ENCODE results near the gene FAM118B. TPM values are rescaled to one million over a fixed set of nuclear protein-coding genes. Genes with fewer than 3 reads are reported as not detected.

The FAM118B gene
- total RNA-seq, 5 donors from 2014 or later (not counting 1 experiment from before 2014, with no cell fraction given) = 4.2 to 11.9 (median 11.0) TPM

Other genes with a start within 250 kb of the FAM118B start
- gene CDON, start 148.9 kb upstream of the FAM118B start, total RNA-seq = 1 to 10 TPM; 1.7 to 5.0 (median 2.7) TPM
- gene RPUSD4, start 132 bp upstream of the FAM118B start, total RNA-seq = 10 to 100 TPM; 33.8 to 41.5 (median 40.2) TPM
- gene SRPRA, start 57.1 kb downstream of the FAM118B start, total RNA-seq = 100 to 1,000 TPM; 134 to 176 (median 142) TPM
- 10 to 100 TPM; 32.5 to 38.5 (median 34.5) TPM for gene FOXRED1, start 57.4 kb downstream of the FAM118B start, total RNA-seq
- 10 to 100 TPM; 11.3 to 23.4 (median 21.9) TPM for gene TIRAP, start 71.3 kb downstream of the FAM118B start, total RNA-seq
- 10 to 100 TPM; 12.4 to 23.7 (median 19.8) TPM for gene DCPS, start 92.3 kb downstream of the FAM118B start, total RNA-seq
- 1 to 10 TPM; 2.6 to 4.8 (median 3.6) TPM for gene ST3GAL4, start 143.9 kb downstream of the FAM118B start, total RNA-seq

Data from T-cell (primary cell).